A172 (cell line): ENCODE results near the gene MBD6. TPM values are rescaled to one million over a fixed set of nuclear protein-coding genes. Genes with fewer than 3 reads are reported as not detected.

Experiments used
- DNase-seq: peaks from one replicate; pipeline ENCODE4 v3.0.0-alpha.2; 2015; ENCODE audit warnings: low spot score
- total RNA-seq: library from RNA; depleted of rRNA; stranded (reverse); fragments of >200 nt; shearing (Covaris generic); gene quantifications from 2 replicates; pipeline ENCODE4 v1.2.3, GENCODE V29; 2014; rRNA removed

MBD6 gene
- total RNA-seq = 2.3 and 11.8 TPM in 2 replicates

DNA sequence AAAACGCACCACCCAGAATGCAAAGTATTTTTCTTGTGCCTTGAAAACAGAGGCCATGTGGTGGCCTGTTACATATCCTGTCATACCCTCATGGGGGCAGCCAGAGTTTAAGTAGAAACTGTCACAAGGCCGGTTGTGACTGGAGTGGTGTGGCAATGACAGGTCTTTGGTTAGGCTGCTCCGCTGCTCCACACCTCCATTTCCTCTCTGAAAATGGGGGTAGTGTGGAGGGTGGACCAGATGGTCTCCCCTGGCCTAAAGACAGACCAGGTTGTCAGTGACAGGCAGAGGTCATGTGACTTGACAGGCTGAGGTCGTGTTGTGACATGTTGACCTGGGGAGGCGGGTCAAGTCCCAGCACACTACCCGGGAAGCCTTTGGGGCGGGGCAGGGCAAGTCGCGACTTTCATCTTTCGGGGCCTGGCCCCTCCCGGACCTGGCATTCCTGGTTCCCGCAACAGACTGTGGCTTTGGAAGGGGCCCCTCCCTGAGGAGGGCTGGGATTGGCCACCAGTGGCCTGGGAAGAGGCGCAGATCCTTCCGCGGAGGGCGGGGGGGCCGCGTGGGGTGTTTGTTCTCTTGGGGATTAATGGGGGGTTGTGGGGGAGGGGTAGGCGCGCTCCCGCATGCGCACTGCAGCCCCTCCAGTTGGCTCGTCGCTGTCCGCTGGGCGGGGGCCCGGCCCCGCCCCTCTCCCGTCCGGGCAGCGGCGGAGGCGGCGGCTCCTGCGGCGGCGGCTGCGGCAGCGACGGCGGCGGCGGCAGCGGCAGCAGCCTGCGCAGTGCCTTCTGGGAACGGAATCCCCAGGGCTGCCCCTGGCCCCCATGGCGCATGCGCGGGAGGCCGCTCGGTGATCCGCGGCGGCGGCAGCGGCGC lies at the start of gene MBD6:
MBD6 (plus strand) TSS at position 814 of the 876 bp plus-strand sequence. CDS start 1,480 bp downstream, outside the sequence.
- DNase-seq = peak; percentile 89

DNA sequence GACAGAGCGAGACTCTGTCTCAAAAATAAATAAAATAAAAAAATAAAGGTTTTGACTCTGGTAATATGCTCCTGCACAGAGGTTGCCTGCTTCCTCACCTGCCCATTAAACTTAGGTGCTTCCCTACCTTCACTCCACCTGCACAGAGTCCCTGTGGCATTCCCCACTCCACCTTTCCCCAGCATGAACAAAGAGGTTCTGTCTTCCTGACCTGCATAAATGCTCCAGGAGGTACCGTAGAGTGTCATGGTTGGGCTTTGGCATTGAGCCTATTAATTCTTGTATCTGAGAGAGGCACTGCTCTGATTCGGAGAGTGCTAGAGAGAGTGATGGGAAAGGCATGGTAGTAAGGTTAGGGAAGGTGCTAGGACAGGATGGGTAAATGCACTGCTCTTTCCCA lies 49.2 kb upstream of the MBD6 start:
- DNase-seq = no peak

- DNase-seq = no peak
Observed at GRCh38 chr12:57473886-57474285, 48.7 kb upstream of the MBD6 start.

- no peak for DNase-seq
Observed at GRCh38 chr12:57474430-57474829, 48.2 kb upstream of the MBD6 start.

- DNase-seq = no peak
Observed at GRCh38 chr12:57474862-57475261, 47.8 kb upstream of the MBD6 start.

DNA sequence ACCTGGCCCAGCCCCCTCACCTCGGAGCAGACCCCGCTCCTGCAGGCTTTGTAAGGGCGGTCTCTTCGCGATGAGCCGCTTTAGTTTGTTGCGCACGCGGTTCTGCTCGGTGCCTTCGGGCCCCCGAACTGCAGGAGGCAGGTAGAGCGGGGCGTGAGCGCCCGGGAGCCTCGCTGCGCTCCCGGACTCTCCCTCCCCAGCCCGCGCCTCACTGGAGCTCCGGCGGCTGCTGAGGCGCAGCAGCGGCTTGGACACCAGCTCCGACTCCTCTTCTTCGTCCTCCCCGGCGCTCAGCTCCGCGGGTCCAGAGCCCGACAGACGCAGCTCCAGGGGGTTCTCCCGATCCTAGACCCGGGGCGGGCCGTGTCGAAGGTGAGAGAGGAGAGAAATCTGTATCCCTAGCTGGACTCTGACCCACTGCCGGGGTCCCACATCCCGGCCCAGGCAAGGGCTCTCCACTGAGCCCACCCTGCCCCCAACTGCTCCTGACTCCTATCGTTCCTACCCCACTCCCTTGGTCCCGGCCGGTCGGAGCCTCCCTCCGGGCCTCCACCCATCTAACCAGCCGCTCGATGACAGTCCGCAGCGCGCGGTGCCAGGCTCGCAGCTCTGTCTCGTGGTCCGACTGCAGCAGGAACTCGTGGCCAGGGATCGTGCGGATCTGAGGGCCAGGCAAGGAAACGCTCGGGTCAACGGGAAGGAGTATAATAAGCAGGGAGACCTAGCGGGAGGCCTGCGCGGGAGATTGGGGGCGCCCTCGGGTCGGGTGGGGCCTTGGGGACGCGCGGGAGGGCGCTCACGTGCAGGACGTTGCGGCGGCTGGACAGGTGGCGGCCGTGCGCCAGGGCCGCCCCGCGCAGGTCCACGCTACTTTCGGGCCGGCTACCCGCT lies 47.1 kb upstream of the MBD6 start:
- DNase-seq = no peak

- no peak for DNase-seq
Observed at GRCh38 chr12:57476162-57476992, 46.2 kb upstream of the MBD6 start.

- DNase-seq = no peak
Observed at GRCh38 chr12:57476993-57477709, 45.5 kb upstream of the MBD6 start.

DNA sequence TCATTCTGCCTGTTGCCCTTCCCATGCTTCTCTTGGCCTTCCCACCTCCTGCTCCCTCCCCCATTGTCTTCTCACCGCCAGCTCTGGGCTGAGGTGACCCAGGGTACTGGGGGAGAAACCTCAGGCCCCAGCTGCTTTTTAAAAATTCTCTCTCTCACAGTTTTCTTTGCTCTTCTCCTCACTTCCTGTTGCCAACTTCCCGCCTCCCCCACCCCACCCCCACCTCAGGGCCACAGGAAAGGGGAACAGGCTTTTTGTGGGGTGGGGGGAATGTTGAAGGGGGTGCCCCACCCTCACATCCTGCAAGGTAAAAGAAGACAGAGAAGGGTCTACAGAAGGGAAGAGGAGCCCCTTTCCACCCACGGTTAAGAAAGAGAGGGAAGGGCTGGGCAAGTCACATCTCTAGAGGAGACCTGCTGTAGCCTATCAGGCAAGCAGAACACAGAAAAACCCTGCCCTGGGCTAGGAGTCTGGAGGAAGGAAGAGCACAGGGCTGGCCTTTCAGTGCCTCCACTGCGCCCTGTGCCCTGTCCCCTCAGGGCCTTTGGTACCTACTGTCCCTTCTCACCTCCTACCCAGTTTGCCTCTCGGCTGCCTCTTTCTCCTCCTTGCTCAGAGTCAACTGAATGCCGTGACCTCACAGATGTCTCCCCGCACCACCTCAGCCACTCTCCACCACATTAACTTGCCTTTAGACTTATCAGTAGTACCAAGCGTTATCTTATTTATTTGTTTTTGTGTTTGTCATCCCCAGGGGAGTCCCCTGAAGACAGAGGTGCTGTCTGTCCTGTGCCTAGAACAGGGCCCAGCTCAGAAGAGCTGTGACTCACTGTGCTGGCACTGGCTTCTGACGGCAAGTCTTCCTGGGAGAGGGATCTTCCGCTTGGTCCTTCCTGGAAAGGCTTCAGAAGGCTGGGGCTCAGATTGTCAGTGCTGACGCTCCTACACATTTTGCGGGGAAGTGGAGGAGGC lies 44.6 kb upstream of the MBD6 start:
- DNase-seq = peak; percentile 36

DNA sequence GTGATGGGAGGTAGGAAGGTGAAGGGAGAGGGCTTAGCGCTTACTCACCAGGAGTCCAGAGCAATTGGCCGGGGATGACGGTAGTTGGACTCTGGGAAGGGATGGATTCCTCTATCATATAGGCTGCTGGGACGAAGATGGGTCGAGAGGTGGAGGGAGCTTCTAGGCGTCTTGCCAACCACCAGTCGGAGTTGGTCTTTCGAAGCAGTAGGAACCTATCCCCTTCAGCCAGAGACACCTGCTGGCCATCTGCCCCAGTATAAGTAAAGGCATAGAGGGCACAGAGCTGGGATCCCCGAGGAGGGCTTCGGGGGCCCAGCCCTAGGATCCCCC lies 43.6 kb upstream of the MBD6 start:
- DNase-seq = no peak

GRCh38 chr12:57479376-57480115 lies 43.1 kb upstream of the MBD6 start, which contains the start of gene ARHGAP9:
ARHGAP9 (minus strand) TSS chr12:57479866; CDS start chr12:57479406, 460 bp downstream.
- DNase-seq = no peak

GRCh38 chr12:57481671-57482070 lies 41.0 kb upstream of the MBD6 start:
- DNase-seq = no peak

DNA sequence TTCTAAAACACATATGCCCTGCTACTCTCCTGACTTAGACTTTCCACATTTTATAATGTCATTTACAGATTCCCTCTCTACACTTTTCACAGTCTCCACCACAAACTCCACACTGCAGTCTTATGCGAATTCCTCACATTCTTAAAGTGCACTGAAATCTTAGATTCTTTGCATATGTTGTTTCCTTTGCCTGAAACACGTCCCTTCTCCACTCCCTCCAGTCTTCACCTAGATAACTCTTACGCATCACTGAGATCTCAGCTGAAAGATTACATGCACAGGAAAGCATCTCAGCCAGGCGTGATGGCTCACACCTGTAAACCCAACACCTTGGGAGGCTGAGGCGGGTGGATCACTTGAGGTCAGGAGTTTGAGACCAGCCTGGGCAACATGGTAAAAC lies 39.2 kb upstream of the MBD6 start:
- peak; percentile 46 for DNase-seq

- no peak for DNase-seq
Observed at GRCh38 chr12:57485695-57486094, 36.9 kb upstream of the MBD6 start.

GRCh38 chr12:57487055-57487596 lies 35.5 kb upstream of the MBD6 start:
- no peak for DNase-seq

DNA sequence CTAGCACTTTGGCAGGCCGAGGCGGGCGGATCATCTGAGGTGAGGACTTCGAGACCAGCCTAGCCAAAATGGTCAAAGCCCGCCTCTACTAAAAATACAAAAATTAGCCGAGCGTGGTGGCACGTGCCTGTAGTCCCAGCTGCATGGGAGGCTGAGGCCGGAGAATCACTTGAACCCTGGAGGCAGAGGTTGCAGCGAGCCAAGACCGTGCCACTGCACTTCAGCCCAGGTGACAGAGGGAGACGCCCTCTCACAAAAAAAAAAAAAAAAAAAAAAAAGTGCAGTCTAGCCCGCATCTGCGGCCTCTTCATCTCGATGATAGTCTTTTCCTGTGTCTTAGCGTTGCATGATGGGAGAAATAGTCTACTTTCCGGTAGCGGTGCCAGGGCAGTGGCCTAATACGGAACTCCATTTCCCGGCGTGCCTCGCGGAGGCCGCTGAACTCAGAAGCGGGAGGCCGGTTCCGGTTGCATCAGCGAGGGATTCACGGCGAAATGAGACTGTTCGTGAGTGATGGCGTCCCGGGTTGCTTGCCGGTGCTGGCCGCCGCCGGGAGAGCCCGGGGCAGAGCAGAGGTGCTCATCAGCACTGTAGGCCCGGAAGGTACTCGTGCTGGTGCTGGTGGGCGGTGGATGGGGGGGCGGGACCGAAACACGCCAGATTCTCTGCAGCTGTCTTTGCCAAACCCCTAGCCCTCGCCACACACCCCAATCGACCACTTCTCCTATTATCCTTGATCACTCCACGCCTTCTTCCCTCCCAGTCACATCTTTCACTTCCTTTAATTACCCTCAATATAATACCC lies 34.8 kb upstream of the MBD6 start, which contains the start of gene MARS1:
MARS1 (plus strand) TSS at position 472 of the 805 bp plus-strand sequence; CDS start at position 495, 23 bp downstream.
- DNase-seq = peak; percentile 93

DNA sequence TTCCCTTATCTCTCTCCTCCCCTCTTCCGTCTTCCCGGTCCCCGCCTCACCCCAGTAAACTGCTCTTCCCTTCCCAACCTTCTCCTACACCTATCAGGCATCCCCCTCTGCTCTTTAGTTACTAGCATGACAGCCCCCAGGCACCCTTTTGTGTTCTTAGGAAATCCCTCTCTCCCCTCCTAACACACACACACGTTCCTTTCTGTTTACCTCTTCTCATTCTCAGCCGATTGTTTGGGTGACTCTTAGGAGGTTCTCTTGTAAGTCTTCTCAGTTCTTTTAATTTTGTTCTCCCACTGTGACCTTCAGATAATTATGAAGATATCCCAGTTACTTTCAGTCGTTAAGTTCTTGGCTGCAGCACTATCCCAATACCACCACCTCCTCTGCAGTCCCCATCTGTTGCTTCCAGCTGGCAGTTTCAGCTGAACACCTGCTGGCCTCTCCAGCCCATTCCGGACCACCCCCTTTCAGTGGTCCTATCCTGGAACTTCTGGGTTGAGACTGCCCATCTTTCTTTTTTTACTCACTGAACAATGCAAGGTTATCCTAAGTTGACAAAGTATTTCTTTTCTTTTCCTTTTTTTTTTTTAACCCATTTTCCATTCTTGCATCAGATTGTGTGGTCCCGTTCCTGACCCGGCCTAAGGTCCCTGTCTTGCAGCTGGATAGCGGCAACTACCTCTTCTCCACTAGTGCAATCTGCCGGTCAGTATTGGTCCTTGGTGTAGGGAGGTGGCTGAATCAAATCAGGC lies 34.0 kb upstream of the MBD6 start:
- DNase-seq = no peak
